HEK293 (cell line): ENCODE data around the gene NFIB.

Source experiments
- CTCF ChIA-PET: fragments of 350-600 bp; formaldehyde crosslinking; extraction: SDS; loops from one replicate; lab custom pipeline; 2021; ENCODE audit warnings: antibody characterized with exemption; lab: Yijun Ruan, JAX
- POLR2A ChIA-PET: fragments of 300-600 bp; formaldehyde crosslinking; extraction: SDS; loops from one replicate; lab custom pipeline; 2020; ENCODE audit warnings: antibody characterized with exemption, inconsistent platforms; lab: Yijun Ruan, JAX
- H3K27ac ChIP-seq: fragments of 200-500 bp; sonication (Bioruptor generic); 2 replicates; pipeline ENCODE4 v1.5.1; 2014; ENCODE audit warnings: low read depth, low read length, control low read depth, inconsistent platforms; ENCODE audit errors: extremely low read depth
- H3K36me3 ChIP-seq, 2 experiments: fragments of 200-500 bp in 1 of 2; sonication (Bioruptor generic) in 1 of 2; 1 replicate in 1 of 2; 2 replicates in 1 of 2; pipeline ENCODE4 v1.5.1; 2014 to 2017; ENCODE audit warnings: inconsistent platforms in 2 of 2, low read length in 2 of 2; ENCODE audit not compliant: control insufficient read depth in 2 of 2, insufficient read depth in 1 of 2
- H3K4me1 ChIP-seq: fragments of 200-500 bp; sonication (Bioruptor generic); 2 replicates; pipeline ENCODE4 v1.5.1; 2014; ENCODE audit warnings: mild to moderate bottlenecking, low read length, inconsistent platforms; ENCODE audit not compliant: control insufficient read depth, insufficient read depth
- H3K4me3 ChIP-seq: 2 replicates; pipeline ENCODE4 v1.5.1; 2011; ENCODE audit warnings: low read depth, mild to moderate bottlenecking, control low read depth, low read length, moderate library complexity
- H3K9me3 ChIP-seq: fragments of 200-500 bp; sonication (Bioruptor generic); 2 replicates; pipeline ENCODE4 v1.5.1; 2014; ENCODE audit warnings: low read depth, low read length, inconsistent platforms; ENCODE audit not compliant: control insufficient read depth, insufficient read depth
- GLIS1 ChIP-seq: fragments of 450-650 bp; formaldehyde crosslinking; IDR thresholded peaks from 2 replicates; pipeline ENCODE4 v1.5.1; 2016; ENCODE audit warnings: missing biosample characterization, missing genetic modification characterization
- HIC1 ChIP-seq: fragments of 450-650 bp; formaldehyde crosslinking; IDR thresholded peaks from 2 replicates; pipeline ENCODE4 v1.5.1; 2016; ENCODE audit warnings: missing biosample characterization, missing genetic modification characterization
- KLF10 ChIP-seq: fragments of 450-650 bp; IDR thresholded peaks from 2 replicates; pipeline ENCODE4 v1.5.1; 2018; ENCODE audit warnings: missing biosample characterization, mild to moderate bottlenecking, missing genetic modification characterization
- PRDM6 ChIP-seq: fragments of 450-650 bp; formaldehyde crosslinking; IDR thresholded peaks from 2 replicates; pipeline ENCODE4 v1.5.1; 2017; ENCODE audit warnings: missing biosample characterization, missing genetic modification characterization
- SP3 ChIP-seq: fragments of 450-650 bp; formaldehyde crosslinking; IDR thresholded peaks from 2 replicates; pipeline ENCODE4 v1.5.1; 2016; ENCODE audit warnings: missing biosample characterization, missing genetic modification characterization
- WT1 ChIP-seq: fragments of 450-650 bp; formaldehyde crosslinking; IDR thresholded peaks from 2 replicates; pipeline ENCODE4 v1.5.1; 2016; ENCODE audit warnings: missing biosample characterization, missing genetic modification characterization
- ZFHX2 ChIP-seq: fragments of 450-650 bp; formaldehyde crosslinking; conservative IDR thresholded peaks from 2 replicates; pipeline ENCODE4 v1.5.1; 2016; ENCODE audit warnings: missing biosample characterization, missing genetic modification characterization
- ZIC2 ChIP-seq: fragments of 450-650 bp; formaldehyde crosslinking; IDR thresholded peaks from 2 replicates; pipeline ENCODE4 v1.5.1; 2016; ENCODE audit warnings: missing biosample characterization, missing genetic modification characterization
- ZNF157 ChIP-seq: fragments of 450-650 bp; formaldehyde crosslinking; IDR thresholded peaks from 2 replicates; pipeline ENCODE4 v1.5.1; 2016; ENCODE audit warnings: missing biosample characterization, missing genetic modification characterization
- ZNF26 ChIP-seq: fragments of 450-650 bp; formaldehyde crosslinking; IDR thresholded peaks from 2 replicates; pipeline ENCODE4 v1.5.1; 2016; ENCODE audit warnings: missing biosample characterization, missing genetic modification characterization
- ZNF311 ChIP-seq: fragments of 450-650 bp; formaldehyde crosslinking; IDR thresholded peaks from 2 replicates; pipeline ENCODE4 v1.5.1; 2017; ENCODE audit warnings: missing biosample characterization, missing genetic modification characterization, borderline replicate concordance
- ZNF398 ChIP-seq: fragments of 450-650 bp; formaldehyde crosslinking; IDR thresholded peaks from 2 replicates; pipeline ENCODE4 v1.5.1; 2017; ENCODE audit warnings: missing biosample characterization, missing genetic modification characterization
- ZNF416 ChIP-seq: fragments of 450-650 bp; formaldehyde crosslinking; IDR thresholded peaks from 2 replicates; pipeline ENCODE4 v1.5.1; 2016; ENCODE audit warnings: missing biosample characterization, missing genetic modification characterization
- ZNF473 ChIP-seq: fragments of 450-650 bp; formaldehyde crosslinking; IDR thresholded peaks from 2 replicates; pipeline ENCODE4 v1.5.1; 2017; ENCODE audit warnings: missing biosample characterization, missing genetic modification characterization
- ZNF48 ChIP-seq: fragments of 450-650 bp; formaldehyde crosslinking; IDR thresholded peaks from 2 replicates; pipeline ENCODE4 v1.5.1; 2016; ENCODE audit warnings: missing biosample characterization, missing genetic modification characterization
- ZNF510 ChIP-seq: fragments of 450-650 bp; formaldehyde crosslinking; IDR thresholded peaks from 2 replicates; pipeline ENCODE4 v1.5.1; 2018; ENCODE audit warnings: mild to moderate bottlenecking, missing genetic modification characterization, missing biosample characterization; ENCODE audit not compliant: insufficient replicate concordance
- ZNF549 ChIP-seq: fragments of 450-650 bp; IDR thresholded peaks from 2 replicates; pipeline ENCODE4 v1.5.1; 2018; ENCODE audit warnings: missing biosample characterization, missing genetic modification characterization, mild to moderate bottlenecking, inconsistent platforms, moderate library complexity
- ZNF558 ChIP-seq: fragments of 450-650 bp; formaldehyde crosslinking; IDR thresholded peaks from 2 replicates; pipeline ENCODE4 v1.5.1; 2016; ENCODE audit warnings: missing biosample characterization, missing genetic modification characterization
- ZNF624 ChIP-seq: fragments of 450-650 bp; formaldehyde crosslinking; IDR thresholded peaks from 2 replicates; pipeline ENCODE4 v1.5.1; 2017; ENCODE audit warnings: missing biosample characterization, missing genetic modification characterization
- ZNF704 ChIP-seq: fragments of 450-650 bp; formaldehyde crosslinking; IDR thresholded peaks from 2 replicates; pipeline ENCODE4 v1.5.1; 2016; ENCODE audit warnings: missing biosample characterization, missing genetic modification characterization
- ZNF792 ChIP-seq: fragments of 450-650 bp; formaldehyde crosslinking; IDR thresholded peaks from 2 replicates; pipeline ENCODE4 v1.5.1; 2016; ENCODE audit warnings: missing biosample characterization, missing genetic modification characterization
- ZNF843 ChIP-seq: fragments of 450-650 bp; formaldehyde crosslinking; IDR thresholded peaks from 2 replicates; pipeline ENCODE4 v1.5.1; 2016; ENCODE audit warnings: missing biosample characterization, missing genetic modification characterization
- ZSCAN4 ChIP-seq: fragments of 450-650 bp; formaldehyde crosslinking; IDR thresholded peaks from 2 replicates; pipeline ENCODE4 v1.5.1; 2017; ENCODE audit warnings: missing biosample characterization, missing genetic modification characterization

Gene NFIB

GRCh38 chr9:14350754-14351153 lies 36.8 kb upstream of the NFIB start (continued):
- TF ChIP-seq ZNF26 (tag by site-specific recombination) (no peak), ZNF558 (tag by site-specific recombination) (no peak), ZNF416 (no peak), PRDM6 (tag by site-specific recombination) (no peak), WT1 (tag by site-specific recombination) (no peak)

GRCh38 chr9:14350349-14350728 lies 36.4 kb upstream of the NFIB start:
- Histone ChIP-seq H3K4me3 (no peak overlapping the region), H3K9me3 (no peaks in the 10 kb centered on the region), H3K27ac (no peak overlapping the region)
- POLR2A ChIA-PET: no interaction called here
- no peak for TF ChIP-seq ZNF624 (tag by site-specific recombination)
- no peak for TF ChIP-seq ZNF473 (tag by site-specific recombination)
- TF ChIP-seq ZNF311 (tag by site-specific recombination): no peak
- no peak for TF ChIP-seq ZNF157 (tag by site-specific recombination)
- no peak for TF ChIP-seq ZIC2 (tag by site-specific recombination)
- TF ChIP-seq ZNF704 (tag by site-specific recombination): no peak
- TF ChIP-seq GLIS1 (tag by site-specific recombination): no peak
- TF ChIP-seq ZNF48 (tag by site-specific recombination): no peak
- TF ChIP-seq, all 188 proteins: peak for 0
- Histone ChIP-seq H3K36me3 (no peaks in the 10 kb centered on the region), H3K4me1 (peaks cover 3% of the 10 kb centered on the region; the same call in 1 of the 2 replicates)
- CTCF ChIA-PET: no interaction called here

- TF ChIP-seq ZNF549 (tag by site-specific recombination) (no peak), ZNF843 (tag by site-specific recombination) (no peak), ZNF510 (tag by site-specific recombination) (no peak), ZSCAN4 (tag by site-specific recombination) (no peak), SP3 (tag by site-specific recombination) (no peak), ZNF398 (tag by site-specific recombination) (no peak), ZFHX2 (tag by site-specific recombination) (no peak), ZNF792 (no peak), HIC1 (tag by site-specific recombination) (no peak), KLF10 (tag by site-specific recombination) (no peak)
- TF ChIP-seq, all 188 proteins: peak for 0
- Histone ChIP-seq H3K4me1 (peaks cover 3% of the 10 kb centered on the region; the same call in 1 of the 2 replicates), H3K4me3 (no peak overlapping the region), H3K36me3 (no peaks in the 10 kb centered on the region), H3K9me3 (no peaks in the 10 kb centered on the region), H3K27ac (no peak overlapping the region)
- POLR2A ChIA-PET: no interaction called here
- CTCF ChIA-PET: no interaction called here
Measured at GRCh38 chr9:14349447-14350348, 35.8 kb upstream of the NFIB start.
